Stimulated activated naive CD8-positive, alpha-beta T cell treated with anti-CD3 and anti-CD28 coated beads, Interleukin-15, amount 100 ng/mL, for 72 hours (primary cell): ENCODE data around the gene ARHGAP26.
A peak's percentile ranks its signal among the peaks of the same experiment; 100 is the strongest.

Experiments used
- ATAC-seq: fragments of 150-1000 bp; cut with Tn5 transposase; 2 replicates; pipeline ENCODE4 v1.10.0; 2021; ENCODE audit warnings: mild to moderate bottlenecking, moderate library complexity
- DNase-seq, 2 donors: peaks; one replicate each; pipeline ENCODE4 v3.0.0; 2021 to 2022
- H3K27ac Mint-ChIP-seq, 2 donors: one replicate each; pipeline ENCODE4 v1.8.0; 2022; ENCODE audit warnings: mild to moderate bottlenecking in 2 of 2, mixed read lengths in 2 of 2, moderate library complexity in 2 of 2
- H3K27me3 Mint-ChIP-seq: one replicate; pipeline ENCODE4 v1.8.0; 2022; ENCODE audit warnings: mixed read lengths
- H3K4me1 Mint-ChIP-seq: one replicate; pipeline ENCODE4 v1.8.0; 2022; ENCODE audit warnings: mild to moderate bottlenecking, mixed read lengths
- H3K4me3 Mint-ChIP-seq, 2 donors: one replicate each; pipeline ENCODE4 v1.8.0; 2022; ENCODE audit warnings: mild to moderate bottlenecking in 2 of 2, mixed read lengths in 2 of 2, moderate library complexity in 1 of 2
- H3K9me3 Mint-ChIP-seq, 2 donors: one replicate each; pipeline ENCODE4 v1.8.0; 2022; ENCODE audit warnings: mixed read lengths in 2 of 2

ARHGAP26 gene

GRCh38 chr5:142931896-142932686 is 161.9 kb downstream of the ARHGAP26 start:
- no peaks in the 10 kb centered on the region for H3K9me3 Mint-ChIP-seq
- ATAC-seq: no peak
- no peak overlapping the region for H3K4me3 Mint-ChIP-seq
- peak overlapping the region in 1 of 2 donors; percentile 9 for H3K27ac Mint-ChIP-seq
- no peak for DNase-seq
- peaks cover 51% of the 10 kb centered on the region for H3K4me1 Mint-ChIP-seq
- no peaks in the 10 kb centered on the region for H3K27me3 Mint-ChIP-seq

- H3K27me3 Mint-ChIP-seq: no peaks in the 10 kb centered on the region
- H3K4me1 Mint-ChIP-seq: peaks cover 56% of the 10 kb centered on the region
- no peaks in the 10 kb centered on the region for H3K9me3 Mint-ChIP-seq
- no peak for ATAC-seq
- H3K4me3 Mint-ChIP-seq: peak overlapping the region in 1 of 2 donors; percentile 37
- no peak for DNase-seq
- no peak overlapping the region for H3K27ac Mint-ChIP-seq
Observed at GRCh38 chr5:142934051-142934762, 164.0 kb downstream of the ARHGAP26 start.

- DNase-seq: no peak
- no peaks in the 10 kb centered on the region for H3K27me3 Mint-ChIP-seq
- ATAC-seq: no peak
- H3K9me3 Mint-ChIP-seq: no peaks in the 10 kb centered on the region
- no peak overlapping the region for H3K4me3 Mint-ChIP-seq
- peaks cover 54% of the 10 kb centered on the region for H3K4me1 Mint-ChIP-seq
- no peak overlapping the region for H3K27ac Mint-ChIP-seq
Observed at GRCh38 chr5:142935014-142935413, 164.8 kb downstream of the ARHGAP26 start.

- DNase-seq (no peak), ATAC-seq (no peak)
- no peaks in the 10 kb centered on the region for H3K27me3 Mint-ChIP-seq
- no peak overlapping the region for H3K27ac Mint-ChIP-seq
- no peak overlapping the region for H3K4me3 Mint-ChIP-seq
- no peaks in the 10 kb centered on the region for H3K9me3 Mint-ChIP-seq
- peaks cover 58% of the 10 kb centered on the region for H3K4me1 Mint-ChIP-seq
Observed at GRCh38 chr5:142937374-142937773, 167.2 kb downstream of the ARHGAP26 start.

GRCh38 chr5:142938266-142938880 is 168.2 kb downstream of the ARHGAP26 start:
- Mint-ChIP-seq H3K27me3 (no peaks in the 10 kb centered on the region), H3K27ac (no peak overlapping the region), H3K4me1 (peaks cover 65% of the 10 kb centered on the region), H3K4me3 (no peak overlapping the region), H3K9me3 (no peaks in the 10 kb centered on the region)
- ATAC-seq: no peak
- DNase-seq: no peak

- DNase-seq (no peak), ATAC-seq (no peak)
- Mint-ChIP-seq H3K4me3 (no peak overlapping the region), H3K27me3 (no peaks in the 10 kb centered on the region), H3K27ac (no peak overlapping the region), H3K4me1 (peaks cover 59% of the 10 kb centered on the region), H3K9me3 (no peaks in the 10 kb centered on the region)
Observed at GRCh38 chr5:142939006-142939405, 168.8 kb downstream of the ARHGAP26 start.

GRCh38 chr5:142939884-142940283 is 169.7 kb downstream of the ARHGAP26 start:
- no peaks in the 10 kb centered on the region for H3K9me3 Mint-ChIP-seq
- ATAC-seq: no peak
- no peak overlapping the region for H3K27ac Mint-ChIP-seq
- H3K27me3 Mint-ChIP-seq: no peaks in the 10 kb centered on the region
- no peak for DNase-seq
- H3K4me3 Mint-ChIP-seq: no peak overlapping the region
- H3K4me1 Mint-ChIP-seq: peaks cover 54% of the 10 kb centered on the region

GRCh38 chr5:142941245-142941644 is 171.1 kb downstream of the ARHGAP26 start:
- DNase-seq (no peak), ATAC-seq (peak; percentile 66)
- no peaks in the 10 kb centered on the region for H3K27me3 Mint-ChIP-seq
- no peaks in the 10 kb centered on the region for H3K9me3 Mint-ChIP-seq
- H3K4me3 Mint-ChIP-seq: peak overlapping the region in 1 of 2 donors; percentile 32
- H3K4me1 Mint-ChIP-seq: peaks cover 53% of the 10 kb centered on the region
- H3K27ac Mint-ChIP-seq: no peak overlapping the region

- Mint-ChIP-seq H3K9me3 (no peaks in the 10 kb centered on the region), H3K27ac (peak overlapping the region in 1 of 2 donors; percentile 38), H3K27me3 (no peaks in the 10 kb centered on the region), H3K4me3 (no peak overlapping the region), H3K4me1 (peaks cover 49% of the 10 kb centered on the region)
- ATAC-seq: no peak
- DNase-seq: no peak
Observed at GRCh38 chr5:142942901-142943300, 172.7 kb downstream of the ARHGAP26 start.

- peaks cover 47% of the 10 kb centered on the region for H3K4me1 Mint-ChIP-seq
- H3K27ac Mint-ChIP-seq: no peak overlapping the region
- ATAC-seq (no peak), DNase-seq (no peak)
- H3K9me3 Mint-ChIP-seq: no peaks in the 10 kb centered on the region
- no peak overlapping the region for H3K4me3 Mint-ChIP-seq
- no peaks in the 10 kb centered on the region for H3K27me3 Mint-ChIP-seq
Observed at GRCh38 chr5:142944140-142944539, 174.0 kb downstream of the ARHGAP26 start.

- Mint-ChIP-seq H3K9me3 (no peaks in the 10 kb centered on the region), H3K27me3 (no peaks in the 10 kb centered on the region), H3K4me1 (peaks cover 40% of the 10 kb centered on the region), H3K4me3 (no peak overlapping the region), H3K27ac (no peak overlapping the region)
- DNase-seq: no peak
- ATAC-seq: no peak
Observed at GRCh38 chr5:142945321-142945720, 175.1 kb downstream of the ARHGAP26 start.

- Mint-ChIP-seq H3K9me3 (no peaks in the 10 kb centered on the region), H3K27ac (peak overlapping the region in 1 of 2 donors; percentile 77), H3K4me1 (peaks cover 35% of the 10 kb centered on the region), H3K4me3 (no peak overlapping the region), H3K27me3 (no peaks in the 10 kb centered on the region)
- no peak for ATAC-seq
- DNase-seq: no peak
Observed at GRCh38 chr5:142945845-142946244, 175.7 kb downstream of the ARHGAP26 start.

GRCh38 chr5:142946547-142947426 is 176.6 kb downstream of the ARHGAP26 start:
- Mint-ChIP-seq H3K27ac (no peak overlapping the region), H3K4me1 (peaks cover 30% of the 10 kb centered on the region), H3K27me3 (no peaks in the 10 kb centered on the region), H3K4me3 (no peak overlapping the region), H3K9me3 (no peaks in the 10 kb centered on the region)
- no peak for DNase-seq
- ATAC-seq: no peak

- no peak overlapping the region for H3K4me3 Mint-ChIP-seq
- H3K27ac Mint-ChIP-seq: no peak overlapping the region
- DNase-seq: no peak
- H3K9me3 Mint-ChIP-seq: no peaks in the 10 kb centered on the region
- H3K4me1 Mint-ChIP-seq: peaks cover 36% of the 10 kb centered on the region
- no peaks in the 10 kb centered on the region for H3K27me3 Mint-ChIP-seq
- ATAC-seq: no peak
Observed at GRCh38 chr5:142947427-142947709, 177.2 kb downstream of the ARHGAP26 start.

GRCh38 chr5:142952229-142952628 is 182.1 kb downstream of the ARHGAP26 start:
- ATAC-seq (no peak), DNase-seq (no peak)
- no peak overlapping the region for H3K4me3 Mint-ChIP-seq
- H3K9me3 Mint-ChIP-seq: peaks cover 5 to 8% of the 10 kb centered on the region in 2 donors
- H3K27ac Mint-ChIP-seq: peak overlapping the region in 1 of 2 donors; percentile 68
- H3K4me1 Mint-ChIP-seq: peaks cover 14% of the 10 kb centered on the region
- no peaks in the 10 kb centered on the region for H3K27me3 Mint-ChIP-seq
